GM23338 (cell line): ENCODE data around the gene CMC1. TPM values are rescaled to one million over a fixed set of nuclear protein-coding genes. Genes with fewer than 3 reads are reported as not detected.

Source experiments
- ATAC-seq: fragments of 200-7000 bp; cut with Tn5 transposase; 3 replicates; pipeline ENCODE4 v1.9.1; 2020
- DNase-seq: peaks from one replicate; pipeline ENCODE4 v3.0.0-alpha.2; 2015; ENCODE audit warnings: low spot score
- H2AFZ ChIP-seq: fragments of 200-600 bp; sonication (generic); 2 replicates; pipeline ENCODE4 v1.8.0; 2016; ENCODE audit warnings: antibody characterized with exemption, mild to moderate bottlenecking, moderate library complexity
- H3F3A ChIP-seq: fragments of 200-600 bp; sonication (generic); replicated peaks from 2 replicates; pipeline ENCODE4 v1.8.0; 2017; ENCODE audit warnings: antibody characterized with exemption, mixed run types, low read depth
- H3K27ac ChIP-seq: fragments of 200-600 bp; sonication (generic); 2 replicates; pipeline ENCODE4 v1.6.1; 2016; ENCODE audit warnings: low read depth
- H3K27me3 ChIP-seq: fragments of 200-600 bp; sonication (generic); 2 replicates; pipeline ENCODE4 v1.8.0; 2016; ENCODE audit warnings: mild to moderate bottlenecking, mixed run types, moderate library complexity; ENCODE audit not compliant: insufficient read depth
- H3K36me3 ChIP-seq: fragments of 200-600 bp; sonication (generic); 2 replicates; pipeline ENCODE4 v1.8.0; 2016; ENCODE audit warnings: mild to moderate bottlenecking; ENCODE audit not compliant: insufficient read depth
- H3K4me1 ChIP-seq: fragments of 200-600 bp; sonication (generic); 2 replicates; pipeline ENCODE4 v1.8.0; 2016; ENCODE audit warnings: mild to moderate bottlenecking, moderate library complexity; ENCODE audit not compliant: insufficient read depth
- H3K4me2 ChIP-seq: fragments of 200-600 bp; sonication (generic); 2 replicates; pipeline ENCODE4 v1.7.1; 2017; ENCODE audit warnings: mixed run types
- H3K4me3 ChIP-seq: fragments of 200-600 bp; sonication (generic); 2 replicates; pipeline ENCODE4 v1.6.1; 2016; ENCODE audit warnings: mixed run types
- H3K79me2 ChIP-seq: fragments of 200-600 bp; sonication (generic); replicated peaks from 2 replicates; pipeline ENCODE4 v1.8.0; 2017; ENCODE audit warnings: mild to moderate bottlenecking; ENCODE audit not compliant: insufficient read depth
- H3K9me2 ChIP-seq: fragments of 200-600 bp; sonication (generic); 2 replicates; pipeline ENCODE4 v1.8.0; 2017; ENCODE audit not compliant: insufficient read depth
- H4K20me1 ChIP-seq: fragments of 200-600 bp; sonication (generic); replicated peaks from 2 replicates; pipeline ENCODE4 v1.8.0; 2017; ENCODE audit warnings: mild to moderate bottlenecking; ENCODE audit not compliant: insufficient read depth
- H3K27ac Mint-ChIP-seq: 2 replicates; pipeline ENCODE4 v1.8.0; 2020; ENCODE audit warnings: inconsistent platforms, mild to moderate bottlenecking, moderate library complexity, mixed read lengths
- H3K27me3 Mint-ChIP-seq: 3 replicates; pipeline ENCODE4 v1.8.0; 2022; ENCODE audit warnings: low read depth, mild to moderate bottlenecking, moderate library complexity, mixed read lengths, inconsistent platforms; ENCODE audit not compliant: insufficient read depth, poor library complexity
- H3K36me3 Mint-ChIP-seq: 3 replicates; pipeline ENCODE4 v1.8.0; 2021; ENCODE audit warnings: low read depth, mild to moderate bottlenecking, inconsistent platforms, moderate library complexity, mixed read lengths
- H3K4me1 Mint-ChIP-seq: 3 replicates; pipeline ENCODE4 v1.8.0; 2020; ENCODE audit warnings: mild to moderate bottlenecking, inconsistent platforms, mixed read lengths
- H3K4me3 Mint-ChIP-seq: 3 replicates; pipeline ENCODE4 v1.8.0; 2021; ENCODE audit warnings: moderate library complexity, mild to moderate bottlenecking, inconsistent platforms, mixed read lengths
- H3K9me3 Mint-ChIP-seq: 3 replicates; pipeline ENCODE4 v1.8.0; 2020; ENCODE audit warnings: moderate library complexity, mild to moderate bottlenecking, inconsistent platforms, mixed read lengths
- CREB1 ChIP-seq: fragments of 250-450 bp; sonication (Bioruptor Pico); IDR thresholded peaks from 2 replicates; pipeline ENCODE4 v1.5.0; 2020; ENCODE audit warnings: low read depth, mild to moderate bottlenecking, moderate library complexity
- EZH2 ChIP-seq: fragments of 200-600 bp; sonication (generic); IDR thresholded peaks from one replicate; pipeline ENCODE4 v1.8.0; 2017; ENCODE audit warnings: antibody characterized with exemption, mild to moderate bottlenecking, low read depth; ENCODE audit not compliant: unreplicated experiment
- EZH2phosphoT487 ChIP-seq: fragments of 200-600 bp; sonication (generic); IDR thresholded peaks from one replicate; pipeline ENCODE4 v1.8.1; 2018; ENCODE audit warnings: antibody characterized with exemption; ENCODE audit not compliant: unreplicated experiment
- JUNB ChIP-seq: IDR thresholded peaks from one replicate; pipeline ENCODE4 v1.6.1; 2016; ENCODE audit warnings: antibody characterized with exemption; ENCODE audit not compliant: unreplicated experiment
- POLR2AphosphoS5 ChIP-seq: IDR thresholded peaks from 2 replicates; pipeline ENCODE4 v1.6.1; 2016; ENCODE audit warnings: antibody characterized with exemption, low read depth
- STAT1 ChIP-seq: IDR thresholded peaks from one replicate; pipeline ENCODE4 v1.6.1; 2016; ENCODE audit warnings: antibody characterized with exemption; ENCODE audit not compliant: unreplicated experiment
- ZNF114 ChIP-seq: fragments of 250-450 bp; sonication (Bioruptor Pico); IDR thresholded peaks from 2 replicates; pipeline ENCODE4 v1.5.0; 2020; ENCODE audit warnings: mild to moderate bottlenecking, moderate library complexity
- ZNF331 ChIP-seq: fragments of 250-450 bp; sonication (Bioruptor Pico); IDR thresholded peaks from 2 replicates; pipeline ENCODE4 v1.5.0; 2020; ENCODE audit warnings: low read depth, mild to moderate bottlenecking, moderate library complexity
- polyA plus RNA-seq: library from polyadenylated mRNA; unstranded; fragments of >200 nt; fragmentation: Nextera tagmentation; extraction: Ambion mirVana; gene quantifications from 2 replicates; pipeline ENCODE4 v1.2.1, GENCODE V29; 2016
- total RNA-seq: library from RNA; depleted of rRNA; stranded (reverse); fragments of >200 nt; shearing (Covaris generic); gene quantifications from 2 replicates; pipeline ENCODE4 v1.2.3, GENCODE V29; 2014
- TF ChIP-seq, protein P1 (sequence below): fragments of 250-450 bp; sonication (Bioruptor Pico); IDR thresholded peaks from 2 replicates; pipeline ENCODE4 v1.5.0; 2020; ENCODE audit warnings: mild to moderate bottlenecking, moderate library complexity
- TF ChIP-seq, protein P2 (sequence below): IDR thresholded peaks from one replicate; pipeline ENCODE4 v1.6.1; 2018; ENCODE audit warnings: antibody characterized with exemption; ENCODE audit not compliant: unreplicated experiment

The CMC1 gene
- total and polyA plus RNA-seq, 2 experiments from 2014 or later: 9.2 to 144 TPM

DNA sequence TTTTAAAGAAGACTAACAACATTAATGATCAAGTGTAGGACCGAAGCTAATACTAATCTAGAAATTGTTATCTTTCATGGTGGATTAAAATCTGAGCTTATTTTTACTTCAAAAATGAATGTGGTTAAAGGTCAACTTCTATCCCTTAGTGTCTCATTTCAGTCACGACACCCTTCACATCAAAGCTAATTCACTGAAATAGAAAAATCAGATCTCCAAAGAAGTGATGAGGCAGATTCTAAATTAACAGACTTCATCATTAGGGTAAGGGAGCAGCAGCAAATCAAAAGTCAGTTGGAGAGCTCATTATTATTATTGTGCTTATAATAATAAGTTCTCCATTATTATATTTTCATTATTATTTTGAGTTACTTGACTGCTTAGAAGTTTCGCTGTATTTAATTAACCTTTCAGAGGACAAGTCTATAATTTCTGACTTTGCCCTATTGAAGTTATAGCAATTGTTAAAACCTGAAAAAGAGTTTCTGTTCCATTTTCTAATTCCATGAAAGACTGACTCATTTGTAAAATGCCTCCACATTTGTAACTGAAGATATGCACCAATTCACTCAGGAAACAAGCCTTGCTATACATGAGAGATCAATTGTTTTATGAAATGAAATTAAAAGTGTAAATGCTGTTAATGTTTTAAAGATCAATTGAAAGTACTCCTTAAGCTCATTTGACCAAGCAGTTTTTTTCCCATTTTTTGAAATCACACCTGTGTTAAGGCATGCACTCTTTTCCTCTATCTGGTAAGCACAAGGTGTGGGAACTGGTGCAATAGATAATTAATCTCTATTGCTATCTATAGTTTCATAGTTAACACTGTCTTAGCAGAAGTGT, 23.1 kb upstream of the CMC1 start:
- ATAC-seq (no peak), DNase-seq (no peak)
- Histone ChIP-seq H3K4me3 (no peak overlapping the region), H3K4me2 (no peak overlapping the region), H3K27me3 (no peaks in the 10 kb centered on the region), H2AFZ (no peak overlapping the region), H3K36me3 (no peaks in the 10 kb centered on the region), H3K9me2 (0 out of 2 replicates have a peak, but pooled peaks cover 5% of the 10 kb centered on the region), H3K27ac (no peak overlapping the region), H3K4me1 (no peaks in the 10 kb centered on the region), H3F3A (no peaks in the 10 kb centered on the region), H4K20me1 (no peaks in the 10 kb centered on the region), H3K79me2 (no peaks in the 10 kb centered on the region)
- TF ChIP-seq CREB1 (CRISPR knock-in tag): no peak
- TF ChIP-seq POLR2AphosphoS5: no peak
- Mint-ChIP-seq H3K36me3 (peaks cover 6% of the 10 kb centered on the region; the same call in 2 of the 3 replicates), H3K27ac (no peak overlapping the region), H3K4me3 (no peak overlapping the region), H3K4me1 (no peaks in the 10 kb centered on the region), H3K9me3 (peaks cover 14% of the 10 kb centered on the region), H3K27me3 (no peaks in the 10 kb centered on the region)

DNA sequence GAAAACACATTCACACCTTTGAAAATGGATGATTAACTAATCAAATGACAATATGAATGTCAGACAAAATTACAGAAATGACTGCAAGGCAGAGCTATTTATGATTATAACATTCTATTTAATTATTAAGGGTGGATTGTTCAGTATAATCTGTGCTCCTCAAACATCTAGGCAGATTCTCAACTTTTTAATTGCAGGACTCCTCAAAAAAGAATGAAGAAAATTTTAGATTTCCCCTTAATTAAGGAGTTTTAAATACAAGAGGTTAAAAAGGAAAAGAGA, 22.6 kb upstream of the CMC1 start:
- Mint-ChIP-seq H3K9me3 (peaks cover 14% of the 10 kb centered on the region), H3K27ac (no peak overlapping the region), H3K4me1 (no peaks in the 10 kb centered on the region), H3K27me3 (no peaks in the 10 kb centered on the region), H3K36me3 (peaks cover 6% of the 10 kb centered on the region; the same call in 2 of the 3 replicates), H3K4me3 (no peak overlapping the region)
- H3K27ac ChIP-seq: no peak overlapping the region
- H3K4me2 ChIP-seq: no peak overlapping the region
- no peaks in the 10 kb centered on the region for H3K36me3 ChIP-seq
- no peak overlapping the region for H3K4me3 ChIP-seq
- no peaks in the 10 kb centered on the region for H3K79me2 ChIP-seq
- H3K4me1 ChIP-seq: no peaks in the 10 kb centered on the region
- 0 out of 2 replicates have a peak, but pooled peaks cover 5% of the 10 kb centered on the region for H3K9me2 ChIP-seq
- H2AFZ ChIP-seq: no peak overlapping the region
- no peaks in the 10 kb centered on the region for H4K20me1 ChIP-seq
- H3F3A ChIP-seq: no peaks in the 10 kb centered on the region
- no peaks in the 10 kb centered on the region for H3K27me3 ChIP-seq
- no peak for DNase-seq
- no peak for ATAC-seq
- TF ChIP-seq EZH2: no peak
- no peak for TF ChIP-seq ZNF331 (CRISPR knock-in tag)
- TF ChIP-seq JUNB: no peak
- TF ChIP-seq, protein P1, sequence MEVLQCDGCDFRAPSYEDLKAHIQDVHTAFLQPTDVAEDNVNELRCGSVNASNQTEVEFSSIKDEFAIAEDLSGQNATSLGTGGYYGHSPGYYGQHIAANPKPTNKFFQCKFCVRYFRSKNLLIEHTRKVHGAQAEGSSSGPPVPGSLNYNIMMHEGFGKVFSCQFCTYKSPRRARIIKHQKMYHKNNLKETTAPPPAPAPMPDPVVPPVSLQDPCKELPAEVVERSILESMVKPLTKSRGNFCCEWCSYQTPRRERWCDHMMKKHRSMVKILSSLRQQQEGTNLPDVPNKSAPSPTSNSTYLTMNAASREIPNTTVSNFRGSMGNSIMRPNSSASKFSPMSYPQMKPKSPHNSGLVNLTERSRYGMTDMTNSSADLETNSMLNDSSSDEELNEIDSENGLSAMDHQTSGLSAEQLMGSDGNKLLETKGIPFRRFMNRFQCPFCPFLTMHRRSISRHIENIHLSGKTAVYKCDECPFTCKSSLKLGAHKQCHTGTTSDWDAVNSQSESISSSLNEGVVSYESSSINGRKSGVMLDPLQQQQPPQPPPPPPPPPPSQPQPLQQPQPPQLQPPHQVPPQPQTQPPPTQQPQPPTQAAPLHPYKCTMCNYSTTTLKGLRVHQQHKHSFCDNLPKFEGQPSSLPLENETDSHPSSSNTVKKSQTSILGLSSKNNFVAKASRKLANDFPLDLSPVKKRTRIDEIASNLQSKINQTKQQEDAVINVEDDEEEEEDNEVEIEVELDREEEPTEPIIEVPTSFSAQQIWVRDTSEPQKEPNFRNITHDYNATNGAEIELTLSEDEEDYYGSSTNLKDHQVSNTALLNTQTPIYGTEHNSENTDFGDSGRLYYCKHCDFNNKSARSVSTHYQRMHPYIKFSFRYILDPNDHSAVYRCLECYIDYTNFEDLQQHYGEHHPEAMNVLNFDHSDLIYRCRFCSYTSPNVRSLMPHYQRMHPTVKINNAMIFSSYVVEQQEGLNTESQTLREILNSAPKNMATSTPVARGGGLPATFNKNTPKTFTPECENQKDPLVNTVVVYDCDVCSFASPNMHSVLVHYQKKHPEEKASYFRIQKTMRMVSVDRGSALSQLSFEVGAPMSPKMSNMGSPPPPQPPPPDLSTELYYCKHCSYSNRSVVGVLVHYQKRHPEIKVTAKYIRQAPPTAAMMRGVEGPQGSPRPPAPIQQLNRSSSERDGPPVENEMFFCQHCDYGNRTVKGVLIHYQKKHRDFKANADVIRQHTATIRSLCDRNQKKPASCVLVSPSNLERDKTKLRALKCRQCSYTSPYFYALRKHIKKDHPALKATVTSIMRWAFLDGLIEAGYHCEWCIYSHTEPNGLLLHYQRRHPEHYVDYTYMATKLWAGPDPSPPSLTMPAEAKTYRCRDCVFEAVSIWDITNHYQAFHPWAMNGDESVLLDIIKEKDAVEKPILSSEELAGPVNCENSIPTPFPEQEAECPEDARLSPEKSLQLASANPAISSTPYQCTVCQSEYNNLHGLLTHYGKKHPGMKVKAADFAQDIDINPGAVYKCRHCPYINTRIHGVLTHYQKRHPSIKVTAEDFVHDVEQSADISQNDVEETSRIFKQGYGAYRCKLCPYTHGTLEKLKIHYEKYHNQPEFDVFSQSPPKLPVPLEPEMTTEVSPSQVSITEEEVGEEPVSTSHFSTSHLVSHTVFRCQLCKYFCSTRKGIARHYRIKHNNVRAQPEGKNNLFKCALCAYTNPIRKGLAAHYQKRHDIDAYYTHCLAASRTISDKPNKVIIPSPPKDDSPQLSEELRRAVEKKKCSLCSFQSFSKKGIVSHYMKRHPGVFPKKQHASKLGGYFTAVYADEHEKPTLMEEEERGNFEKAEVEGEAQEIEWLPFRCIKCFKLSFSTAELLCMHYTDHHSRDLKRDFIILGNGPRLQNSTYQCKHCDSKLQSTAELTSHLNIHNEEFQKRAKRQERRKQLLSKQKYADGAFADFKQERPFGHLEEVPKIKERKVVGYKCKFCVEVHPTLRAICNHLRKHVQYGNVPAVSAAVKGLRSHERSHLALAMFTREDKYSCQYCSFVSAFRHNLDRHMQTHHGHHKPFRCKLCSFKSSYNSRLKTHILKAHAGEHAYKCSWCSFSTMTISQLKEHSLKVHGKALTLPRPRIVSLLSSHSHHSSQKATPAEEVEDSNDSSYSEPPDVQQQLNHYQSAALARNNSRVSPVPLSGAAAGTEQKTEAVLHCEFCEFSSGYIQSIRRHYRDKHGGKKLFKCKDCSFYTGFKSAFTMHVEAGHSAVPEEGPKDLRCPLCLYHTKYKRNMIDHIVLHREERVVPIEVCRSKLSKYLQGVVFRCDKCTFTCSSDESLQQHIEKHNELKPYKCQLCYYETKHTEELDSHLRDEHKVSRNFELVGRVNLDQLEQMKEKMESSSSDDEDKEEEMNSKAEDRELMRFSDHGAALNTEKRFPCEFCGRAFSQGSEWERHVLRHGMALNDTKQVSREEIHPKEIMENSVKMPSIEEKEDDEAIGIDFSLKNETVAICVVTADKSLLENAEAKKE (CRISPR knock-in tag): no peak
- no peak for TF ChIP-seq STAT1
- no peak for TF ChIP-seq CREB1 (CRISPR knock-in tag)
- no peak for TF ChIP-seq ZNF114 (CRISPR knock-in tag)
- TF ChIP-seq, protein P2, sequence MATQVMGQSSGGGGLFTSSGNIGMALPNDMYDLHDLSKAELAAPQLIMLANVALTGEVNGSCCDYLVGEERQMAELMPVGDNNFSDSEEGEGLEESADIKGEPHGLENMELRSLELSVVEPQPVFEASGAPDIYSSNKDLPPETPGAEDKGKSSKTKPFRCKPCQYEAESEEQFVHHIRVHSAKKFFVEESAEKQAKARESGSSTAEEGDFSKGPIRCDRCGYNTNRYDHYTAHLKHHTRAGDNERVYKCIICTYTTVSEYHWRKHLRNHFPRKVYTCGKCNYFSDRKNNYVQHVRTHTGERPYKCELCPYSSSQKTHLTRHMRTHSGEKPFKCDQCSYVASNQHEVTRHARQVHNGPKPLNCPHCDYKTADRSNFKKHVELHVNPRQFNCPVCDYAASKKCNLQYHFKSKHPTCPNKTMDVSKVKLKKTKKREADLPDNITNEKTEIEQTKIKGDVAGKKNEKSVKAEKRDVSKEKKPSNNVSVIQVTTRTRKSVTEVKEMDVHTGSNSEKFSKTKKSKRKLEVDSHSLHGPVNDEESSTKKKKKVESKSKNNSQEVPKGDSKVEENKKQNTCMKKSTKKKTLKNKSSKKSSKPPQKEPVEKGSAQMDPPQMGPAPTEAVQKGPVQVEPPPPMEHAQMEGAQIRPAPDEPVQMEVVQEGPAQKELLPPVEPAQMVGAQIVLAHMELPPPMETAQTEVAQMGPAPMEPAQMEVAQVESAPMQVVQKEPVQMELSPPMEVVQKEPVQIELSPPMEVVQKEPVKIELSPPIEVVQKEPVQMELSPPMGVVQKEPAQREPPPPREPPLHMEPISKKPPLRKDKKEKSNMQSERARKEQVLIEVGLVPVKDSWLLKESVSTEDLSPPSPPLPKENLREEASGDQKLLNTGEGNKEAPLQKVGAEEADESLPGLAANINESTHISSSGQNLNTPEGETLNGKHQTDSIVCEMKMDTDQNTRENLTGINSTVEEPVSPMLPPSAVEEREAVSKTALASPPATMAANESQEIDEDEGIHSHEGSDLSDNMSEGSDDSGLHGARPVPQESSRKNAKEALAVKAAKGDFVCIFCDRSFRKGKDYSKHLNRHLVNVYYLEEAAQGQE: no peak
- no peak for TF ChIP-seq EZH2phosphoT487
